CD4-positive, CD25-positive, alpha-beta regulatory T cell (primary cell): ENCODE results near the gene ODF2L. TPM values are rescaled to one million over a fixed set of nuclear protein-coding genes. Genes with fewer than 3 reads are reported as not detected.

Source experiments
- ATAC-seq, 2 donors: fragments of 150-1000 bp; cut with Tn5 transposase; one replicate each; pipeline ENCODE4 v1.10.0; 2021; ENCODE audit warnings: low read depth in 2 of 2, moderate number of reproducible peaks in 2 of 2, moderate library complexity in 1 of 2
- DNase-seq, 3 donors: peaks; one replicate each; pipeline versions ENCODE4 v3.0.0 to v3.0.0-alpha.2; 2012 to 2022; ENCODE audit warnings: mixed read lengths in 1 of 3
- H3K27ac ChIP-seq: one replicate; pipeline ENCODE4 v1.7.0; 2013; ENCODE audit warnings: mild to moderate bottlenecking, low read length; ENCODE audit not compliant: insufficient read depth, poor library complexity, severe bottlenecking
- H3K27me3 ChIP-seq: one replicate; pipeline ENCODE4 v1.7.0; 2013; ENCODE audit warnings: low read length; ENCODE audit not compliant: control insufficient read depth, insufficient read depth
- H3K36me3 ChIP-seq: one replicate; pipeline ENCODE4 v1.7.0; 2013; ENCODE audit warnings: mild to moderate bottlenecking, low read length, moderate library complexity; ENCODE audit not compliant: control insufficient read depth, insufficient read depth
- H3K4me1 ChIP-seq: 2 replicates; pipeline ENCODE4 v1.7.0; 2013; ENCODE audit warnings: mild to moderate bottlenecking, low read length; ENCODE audit not compliant: insufficient read depth, control insufficient read depth, poor library complexity, severe bottlenecking
- H3K4me3 ChIP-seq: one replicate; pipeline ENCODE4 v1.7.0; 2013; ENCODE audit warnings: low read depth, mild to moderate bottlenecking, low read length, moderate library complexity
- H3K9me3 ChIP-seq, 2 experiments: 1 replicate in 1 of 2; 2 replicates in 1 of 2; pipeline ENCODE4 v1.7.0; 2013; ENCODE audit warnings: low read length in 2 of 2, mild to moderate bottlenecking in 1 of 2, moderate library complexity in 1 of 2; ENCODE audit not compliant: control insufficient read depth in 2 of 2
- H3K27ac Mint-ChIP-seq, 3 donors: one replicate each; pipeline ENCODE4 v1.8.0; 2020 to 2022; ENCODE audit warnings: mild to moderate bottlenecking in 3 of 3, mixed read lengths in 3 of 3, moderate library complexity in 2 of 3
- H3K27me3 Mint-ChIP-seq: one replicate; pipeline ENCODE4 v1.8.0; 2022; ENCODE audit warnings: mild to moderate bottlenecking, mixed read lengths
- H3K36me3 Mint-ChIP-seq: one replicate; pipeline ENCODE4 v1.8.0; 2020; ENCODE audit warnings: mixed read lengths
- H3K4me1 Mint-ChIP-seq, 4 donors: one replicate each; pipeline ENCODE4 v1.8.0; 2020 to 2022; ENCODE audit warnings: mixed read lengths in 4 of 4, mild to moderate bottlenecking in 1 of 4
- H3K4me3 Mint-ChIP-seq, 4 donors: one replicate each; pipeline ENCODE4 v1.8.0; 2020 to 2022; ENCODE audit warnings: mild to moderate bottlenecking in 4 of 4, mixed read lengths in 4 of 4, moderate library complexity in 3 of 4
- H3K9me3 Mint-ChIP-seq, 7 donors: one replicate each; pipeline ENCODE4 v1.8.0; 2020 to 2022; ENCODE audit warnings: mixed read lengths in 7 of 7, mild to moderate bottlenecking in 3 of 7, moderate library complexity in 2 of 7
- polyA plus RNA-seq, 4 donors: library from polyadenylated mRNA; unstranded; fragments of 300-500 nt; fragmentation: Illumina TruSeq; gene quantifications; one replicate each; pipeline ENCODE4 v1.2.3, GENCODE V29; 2021
- total RNA-seq: library from RNA; stranded (reverse); gene quantifications from one replicate; pipeline ENCODE4 v1.2.3, GENCODE V29; 2022

ODF2L gene
- total and polyA plus RNA-seq, 5 donors from 2014 or later, result 38.4 to 92.1 (median 47.6) TPM

- no peak overlapping the region for H3K27ac ChIP-seq
- no peaks in the 10 kb centered on the region for H3K9me3 ChIP-seq
- no peaks in the 10 kb centered on the region for H3K4me1 ChIP-seq
- DNase-seq, result peak in 1 of 3 donors; percentile 12
- Mint-ChIP-seq H3K27me3 (peaks cover 15% of the 10 kb centered on the region), H3K27ac (no peak overlapping the region), H3K4me1 (no peaks in the 10 kb centered on the region), H3K4me3 (no peak overlapping the region), H3K36me3 (no peaks in the 10 kb centered on the region), H3K9me3 (no peaks in the 10 kb centered on the region)
- no peak overlapping the region for H3K4me3 ChIP-seq
- no peak for ATAC-seq
- H3K36me3 ChIP-seq, result no peaks in the 10 kb centered on the region
- H3K27me3 ChIP-seq, result peaks cover 14% of the 10 kb centered on the region
These were observed 34.3 kb upstream of the ODF2L start for GRCh38 chr1:86430376-86430775.

GRCh38 chr1:86429835-86430234 is 33.7 kb upstream of the ODF2L start:
- Mint-ChIP-seq H3K27me3 (peaks cover 13% of the 10 kb centered on the region), H3K36me3 (no peaks in the 10 kb centered on the region), H3K9me3 (no peaks in the 10 kb centered on the region), H3K4me3 (no peak overlapping the region), H3K27ac (no peak overlapping the region), H3K4me1 (no peaks in the 10 kb centered on the region)
- H3K27ac ChIP-seq, result no peak overlapping the region
- H3K27me3 ChIP-seq, result peaks cover 14% of the 10 kb centered on the region
- no peaks in the 10 kb centered on the region for H3K36me3 ChIP-seq
- DNase-seq, result peak in 1 of 3 donors; percentile 42
- H3K9me3 ChIP-seq, result no peaks in the 10 kb centered on the region
- H3K4me3 ChIP-seq, result no peak overlapping the region
- ATAC-seq, result no peak
- H3K4me1 ChIP-seq, result no peaks in the 10 kb centered on the region

GRCh38 chr1:86429122-86429725 is 33.1 kb upstream of the ODF2L start:
- H3K27me3 ChIP-seq, result peaks cover 12% of the 10 kb centered on the region
- Mint-ChIP-seq H3K4me3 (no peak overlapping the region), H3K4me1 (no peaks in the 10 kb centered on the region), H3K9me3 (no peaks in the 10 kb centered on the region), H3K27me3 (peaks cover 12% of the 10 kb centered on the region), H3K27ac (no peak overlapping the region), H3K36me3 (no peaks in the 10 kb centered on the region)
- ATAC-seq (no peak), DNase-seq (peak in 1 of 3 donors; percentile 6)
- no peaks in the 10 kb centered on the region for H3K9me3 ChIP-seq
- H3K36me3 ChIP-seq, result no peaks in the 10 kb centered on the region
- H3K4me3 ChIP-seq, result no peak overlapping the region
- no peaks in the 10 kb centered on the region for H3K4me1 ChIP-seq
- H3K27ac ChIP-seq, result no peak overlapping the region

GRCh38 chr1:86423873-86424272 is 27.8 kb upstream of the ODF2L start, which contains the start of gene CLCA2:
TSS of gene CLCA2 (plus strand) at chr1:86424171. CDS start at chr1:86424248, 77 bp downstream.
- H3K27ac ChIP-seq, result no peak within 1 kb of the TSS
- no peaks in the 10 kb centered on the region for H3K36me3 ChIP-seq
- Mint-ChIP-seq H3K27me3 (peaks cover 32% of the 10 kb centered on the region), H3K9me3 (no peaks in the 10 kb centered on the region), H3K27ac (no peak within 1 kb of the TSS), H3K4me1 (peaks cover 2 to 7% (median 5%) of the 10 kb centered on the region in 4 donors), H3K4me3 (no peak within 1 kb of the TSS), H3K36me3 (no peaks in the 10 kb centered on the region)
- H3K27me3 ChIP-seq, result peaks cover 14% of the 10 kb centered on the region
- DNase-seq (no peak), ATAC-seq (no peak)
- H3K4me1 ChIP-seq, result no peaks in the 10 kb centered on the region
- H3K9me3 ChIP-seq, result no peaks in the 10 kb centered on the region
- no peak within 1 kb of the TSS for H3K4me3 ChIP-seq

GRCh38 chr1:86423473-86423872 is 27.4 kb upstream of the ODF2L start:
- H3K9me3 Mint-ChIP-seq, result no peaks in the 10 kb centered on the region
- Histone ChIP-seq H3K27me3 (peaks cover 14% of the 10 kb centered on the region), H3K4me1 (no peaks in the 10 kb centered on the region), H3K4me3 (no peak overlapping the region), H3K27ac (no peak overlapping the region), H3K9me3 (no peaks in the 10 kb centered on the region), H3K36me3 (no peaks in the 10 kb centered on the region)
- H3K4me1 Mint-ChIP-seq, result peaks cover 2 to 7% (median 5%) of the 10 kb centered on the region in 4 donors
- H3K27me3 Mint-ChIP-seq, result peaks cover 32% of the 10 kb centered on the region
- no peak for ATAC-seq
- no peak overlapping the region for H3K4me3 Mint-ChIP-seq
- no peak overlapping the region for H3K27ac Mint-ChIP-seq
- no peaks in the 10 kb centered on the region for H3K36me3 Mint-ChIP-seq
- no peak for DNase-seq

- no peak overlapping the region for H3K27ac Mint-ChIP-seq
These were observed 25.6 kb upstream of the ODF2L start for GRCh38 chr1:86421601-86422280.

GRCh38 chr1:86419277-86419903 is 23.3 kb upstream of the ODF2L start:
- H3K4me1 Mint-ChIP-seq, result peaks cover 2 to 7% (median 5%) of the 10 kb centered on the region in 4 donors
- peak overlapping the region in 2 of 3 donors; percentile 60 to 61 for H3K27ac Mint-ChIP-seq
- H3K27ac ChIP-seq, result no peak overlapping the region
- H3K27me3 ChIP-seq, result peaks cover 7% of the 10 kb centered on the region
- H3K36me3 Mint-ChIP-seq, result no peaks in the 10 kb centered on the region
- peaks cover 0 to 2% (median 0%) of the 10 kb centered on the region in 7 donors for H3K9me3 Mint-ChIP-seq
- ATAC-seq, result peak; percentile 80 to 88
- H3K27me3 Mint-ChIP-seq, result peaks cover 25% of the 10 kb centered on the region
- no peaks in the 10 kb centered on the region for H3K36me3 ChIP-seq
- H3K4me1 ChIP-seq, result no peaks in the 10 kb centered on the region
- H3K9me3 ChIP-seq, result no peaks in the 10 kb centered on the region
- peak overlapping the region; percentile 35 for H3K4me3 ChIP-seq
- peak in 2 of 3 donors; percentile 54 to 68 for DNase-seq
- peak overlapping the region in 1 of 4 donors; percentile 74 for H3K4me3 Mint-ChIP-seq

More at GRCh38 chr1:86421601-86422280, 25.6 kb upstream of the ODF2L start:
- DNase-seq, result no peak
- Histone ChIP-seq H3K36me3 (no peaks in the 10 kb centered on the region), H3K4me3 (no peak overlapping the region), H3K27me3 (peaks cover 14% of the 10 kb centered on the region), H3K4me1 (no peaks in the 10 kb centered on the region), H3K9me3 (no peaks in the 10 kb centered on the region), H3K27ac (no peak overlapping the region)
- H3K36me3 Mint-ChIP-seq, result no peaks in the 10 kb centered on the region
- H3K27me3 Mint-ChIP-seq, result peaks cover 32% of the 10 kb centered on the region
- ATAC-seq, result no peak
- no peaks in the 10 kb centered on the region for H3K9me3 Mint-ChIP-seq
- H3K4me1 Mint-ChIP-seq, result peaks cover 2 to 7% (median 5%) of the 10 kb centered on the region in 4 donors
- no peak overlapping the region for H3K4me3 Mint-ChIP-seq
